Tibial artery (tissue), 4 donors: ENCODE results near the gene OPN4.

Experiments
- DNase-seq, 2 donors: peaks; one replicate each; pipeline ENCODE4 v3.0.0-alpha.2; 2019
- H3K27ac ChIP-seq, 2 donors: fragments of 200-600 bp; sonication (generic) in 1 of 2; 1 replicate in 1 of 2; 2 replicates in 1 of 2; pipeline ENCODE4 v1.5.1; 2018 to 2019; ENCODE audit warnings: mild to moderate bottlenecking in 1 of 2
- H3K27me3 ChIP-seq, 2 donors: fragments of 200-600 bp; sonication (generic) in 1 of 2; one replicate each; pipeline versions ENCODE4 v1.5.1 to v1.6.0; 2016 to 2019
- H3K36me3 ChIP-seq, 3 donors: fragments of 200-600 bp; sonication (generic) in 2 of 3; one replicate each; pipeline ENCODE4 v1.5.1; 2016 to 2019; ENCODE audit warnings: mild to moderate bottlenecking in 2 of 3
- H3K4me1 ChIP-seq, 4 donors: fragments of 200-600 bp; sonication (generic) in 2 of 4; 1 replicate in 3 of 4; 2 replicates in 1 of 4; pipeline ENCODE4 v1.5.1; 2016 to 2019
- H3K4me3 ChIP-seq, 2 donors: fragments of 200-600 bp; sonication (generic) in 1 of 2; 1 replicate in 1 of 2; 2 replicates in 1 of 2; pipeline ENCODE4 v1.5.1; 2018 to 2019; ENCODE audit warnings: mild to moderate bottlenecking in 2 of 2
- H3K9me3 ChIP-seq, 3 donors: fragments of 200-600 bp; sonication (generic) in 1 of 3; one replicate each; pipeline ENCODE4 v1.5.1; 2016 to 2019
- intact Hi-C: fragments of 100-400 bp; cut with DNase I; formaldehyde crosslinking; loops from one replicate; pipeline ENCODE4 v1.15.0; 2023; ENCODE audit warnings: low total_unique reads
- TF ChIP-seq, protein P1 (sequence below), 2 experiments: fragments of 200-600 bp in 1 of 2; fragments of 450-650 bp in 1 of 2; IDR thresholded peaks; one replicate each; pipeline ENCODE4 v1.5.1; 2017 to 2019; ENCODE audit warnings: antibody characterized with exemption in 2 of 2, mild to moderate bottlenecking in 1 of 2, moderate library complexity in 1 of 2

Gene OPN4

DNA sequence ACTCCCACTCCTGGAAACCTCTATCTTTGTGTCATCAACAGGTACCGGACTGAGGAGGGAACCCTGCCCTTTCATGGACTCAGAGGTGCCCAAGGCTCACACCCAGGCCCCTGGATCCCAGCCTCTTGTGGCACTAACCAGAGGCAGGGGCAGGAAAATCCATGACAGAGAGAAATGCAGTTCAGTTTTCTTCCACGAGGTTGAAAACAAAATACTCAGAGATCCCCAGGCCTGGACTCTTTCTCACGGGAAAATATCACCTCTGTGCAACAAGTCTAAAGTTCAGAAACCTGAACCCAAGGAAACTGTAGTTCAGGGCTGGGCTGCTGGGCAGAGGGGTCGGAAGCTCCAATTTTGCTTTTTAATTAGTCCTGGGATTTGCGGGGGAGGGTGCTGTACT, 21.4 kb upstream of the OPN4 start:
- Histone ChIP-seq H3K4me1 (peaks cover 0 to 23% (median 7%) of the 10 kb centered on the region in 4 donors), H3K27ac (no peak overlapping the region), H3K9me3 (no peaks in the 10 kb centered on the region), H3K27me3 (peaks cover 0 to 6% of the 10 kb centered on the region in 2 donors), H3K4me3 (no peak overlapping the region), H3K36me3 (no peaks in the 10 kb centered on the region)
- intact Hi-C loops = no loop called here
- DNase-seq = no peak
- TF ChIP-seq, protein P1, sequence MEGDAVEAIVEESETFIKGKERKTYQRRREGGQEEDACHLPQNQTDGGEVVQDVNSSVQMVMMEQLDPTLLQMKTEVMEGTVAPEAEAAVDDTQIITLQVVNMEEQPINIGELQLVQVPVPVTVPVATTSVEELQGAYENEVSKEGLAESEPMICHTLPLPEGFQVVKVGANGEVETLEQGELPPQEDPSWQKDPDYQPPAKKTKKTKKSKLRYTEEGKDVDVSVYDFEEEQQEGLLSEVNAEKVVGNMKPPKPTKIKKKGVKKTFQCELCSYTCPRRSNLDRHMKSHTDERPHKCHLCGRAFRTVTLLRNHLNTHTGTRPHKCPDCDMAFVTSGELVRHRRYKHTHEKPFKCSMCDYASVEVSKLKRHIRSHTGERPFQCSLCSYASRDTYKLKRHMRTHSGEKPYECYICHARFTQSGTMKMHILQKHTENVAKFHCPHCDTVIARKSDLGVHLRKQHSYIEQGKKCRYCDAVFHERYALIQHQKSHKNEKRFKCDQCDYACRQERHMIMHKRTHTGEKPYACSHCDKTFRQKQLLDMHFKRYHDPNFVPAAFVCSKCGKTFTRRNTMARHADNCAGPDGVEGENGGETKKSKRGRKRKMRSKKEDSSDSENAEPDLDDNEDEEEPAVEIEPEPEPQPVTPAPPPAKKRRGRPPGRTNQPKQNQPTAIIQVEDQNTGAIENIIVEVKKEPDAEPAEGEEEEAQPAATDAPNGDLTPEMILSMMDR (IDR thresholded peaks at IDR 0.05) = no peak

DNA sequence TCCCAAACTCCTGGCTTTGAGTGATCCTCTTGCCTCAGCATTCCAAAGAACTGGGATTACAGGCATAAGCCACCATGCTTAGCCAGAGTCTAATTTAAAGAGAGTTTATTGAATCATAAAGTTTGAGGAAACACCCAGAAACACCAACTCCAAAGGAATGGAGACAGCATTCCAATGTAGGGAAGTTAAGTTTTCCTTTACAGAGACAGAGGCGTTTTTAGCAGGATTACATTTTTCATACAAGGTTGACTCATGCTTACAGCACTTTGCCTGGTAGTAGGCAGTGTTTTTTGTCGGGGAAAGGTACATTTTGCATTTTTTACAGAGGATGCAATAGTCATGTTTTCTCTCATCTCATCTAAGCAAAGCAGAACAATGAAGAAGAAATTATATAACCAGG, 18.9 kb upstream of the OPN4 start:
- Histone ChIP-seq H3K27ac (no peak overlapping the region), H3K9me3 (no peaks in the 10 kb centered on the region), H3K4me3 (no peak overlapping the region), H3K36me3 (no peaks in the 10 kb centered on the region), H3K4me1 (peaks cover 0 to 23% (median 7%) of the 10 kb centered on the region in 4 donors), H3K27me3 (peaks cover 0 to 6% of the 10 kb centered on the region in 2 donors)
- no peak for DNase-seq
- intact Hi-C loops = loop anchor here (5.0 kb wide), 1 partner anchor 47 kb away; no protein-coding TSS in a partner anchor
- TF ChIP-seq, protein P1 (IDR thresholded peaks at IDR 0.05) = no peak

DNA sequence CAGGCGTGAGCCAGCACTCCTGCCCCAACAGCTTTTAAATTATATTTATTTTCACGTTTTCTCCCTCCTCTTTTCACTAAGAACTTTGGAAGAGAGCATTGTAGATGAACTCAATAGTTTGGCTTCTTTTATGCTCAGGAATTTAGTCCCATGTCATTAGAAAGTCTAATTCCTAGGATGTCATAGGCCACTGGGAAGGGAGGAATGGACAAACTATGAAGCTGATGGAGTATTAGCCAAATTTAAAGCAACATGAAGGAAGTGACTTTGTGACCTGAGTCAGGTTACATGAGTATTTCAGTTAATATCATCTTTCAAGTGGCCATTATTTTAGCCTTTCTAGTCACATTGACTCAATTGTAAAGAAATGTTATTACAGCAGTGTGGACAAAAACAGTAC, 18.0 kb upstream of the OPN4 start:
- no peak for DNase-seq
- TF ChIP-seq, protein P1 (IDR thresholded peaks at IDR 0.05) = no peak
- Histone ChIP-seq H3K4me3 (no peak overlapping the region), H3K4me1 (peaks cover 0 to 23% (median 7%) of the 10 kb centered on the region in 4 donors), H3K27me3 (peaks cover 0 to 6% of the 10 kb centered on the region in 2 donors), H3K9me3 (no peaks in the 10 kb centered on the region), H3K27ac (peak overlapping the region in 1 of 2 donors; percentile 34), H3K36me3 (no peaks in the 10 kb centered on the region)
- intact Hi-C loops = loop anchor here (5.0 kb wide), 1 partner anchor 46 kb away; no protein-coding TSS in a partner anchor

DNA sequence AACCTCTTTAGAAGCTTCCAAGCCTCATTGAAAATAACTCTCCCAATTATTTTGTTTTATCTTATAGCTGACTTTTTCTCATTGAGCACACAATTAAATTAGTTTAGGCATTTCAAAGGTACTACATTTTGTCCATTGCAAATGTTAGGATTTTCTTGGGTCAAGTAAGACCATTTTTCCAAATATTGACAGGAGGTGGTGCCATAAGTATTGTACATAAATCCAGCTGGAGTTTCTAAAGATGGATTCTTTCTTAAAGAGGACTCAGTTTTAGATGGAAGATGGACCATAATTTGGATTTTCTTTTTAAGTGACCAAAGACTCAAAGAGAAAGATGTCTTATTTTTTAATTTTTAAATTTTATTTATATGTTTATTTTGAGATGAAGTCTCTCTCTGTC, 12.3 kb upstream of the OPN4 start:
- no peaks in the 10 kb centered on the region for H3K9me3 ChIP-seq
- intact Hi-C loops = no loop called here
- H3K4me1 ChIP-seq = peaks cover 0 to 26% (median 4%) of the 10 kb centered on the region in 4 donors
- TF ChIP-seq, protein P1 (IDR thresholded peaks at IDR 0.05) = no peak
- peak overlapping the region in 1 of 2 donors; percentile 27 for H3K27ac ChIP-seq
- no peak overlapping the region for H3K4me3 ChIP-seq
- no peak for DNase-seq
- H3K27me3 ChIP-seq = no peaks in the 10 kb centered on the region
- H3K36me3 ChIP-seq = no peaks in the 10 kb centered on the region

DNA sequence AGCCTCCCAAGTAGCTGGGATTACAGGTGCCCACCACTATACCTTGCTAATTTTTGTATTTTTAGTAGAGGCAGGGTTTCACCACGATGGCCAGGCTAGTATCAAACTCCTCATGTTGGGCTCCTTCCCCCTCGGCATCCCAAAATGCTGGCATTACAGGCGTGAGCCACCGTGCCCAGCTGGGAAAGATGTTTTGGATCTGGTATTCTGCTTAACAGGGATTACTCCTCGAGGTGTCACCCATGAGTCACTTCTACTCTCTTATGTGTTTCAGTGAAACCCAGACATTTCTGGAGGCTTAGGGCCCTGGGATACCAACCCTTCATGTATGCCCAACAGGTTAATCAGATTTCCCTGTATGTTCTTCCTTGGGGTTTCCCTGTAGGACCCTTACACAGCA, 11.8 kb upstream of the OPN4 start:
- no peaks in the 10 kb centered on the region for H3K27me3 ChIP-seq
- intact Hi-C loops = no loop called here
- peaks cover 0 to 28% (median 4%) of the 10 kb centered on the region in 4 donors for H3K4me1 ChIP-seq
- H3K36me3 ChIP-seq = no peaks in the 10 kb centered on the region
- TF ChIP-seq, protein P1 (IDR thresholded peaks at IDR 0.05) = no peak
- DNase-seq = no peak
- H3K27ac ChIP-seq = peak overlapping the region; percentile 3 to 27
- no peak overlapping the region for H3K4me3 ChIP-seq
- no peaks in the 10 kb centered on the region for H3K9me3 ChIP-seq
